T-helper 22 cell (primary cell): ENCODE measurements around the gene PSD.

Experiments used
- DNase-seq: peaks from one replicate; pipeline ENCODE4 v3.0.0-alpha.2; 2020; ENCODE audit warnings: low read depth

Gene PSD

GRCh38 chr10:102384606-102385429 is 33.8 kb downstream of the PSD start:
- DNase-seq = no peak

GRCh38 chr10:102384053-102384452 is 34.5 kb downstream of the PSD start:
- no peak for DNase-seq

GRCh38 chr10:102382871-102383270 is 35.7 kb downstream of the PSD start:
- no peak for DNase-seq

GRCh38 chr10:102381983-102382382 is 36.6 kb downstream of the PSD start:
- no peak for DNase-seq

GRCh38 chr10:102379383-102379782 is 39.2 kb downstream of the PSD start:
- DNase-seq = no peak

GRCh38 chr10:102376901-102377300 is 41.7 kb downstream of the PSD start:
- DNase-seq = no peak

GRCh38 chr10:102375867-102376266 is 42.7 kb downstream of the PSD start:
- no peak for DNase-seq

GRCh38 chr10:102375250-102375649 is 43.3 kb downstream of the PSD start:
- DNase-seq = no peak

- no peak for DNase-seq
These were observed 47.3 kb downstream of the PSD start for GRCh38 chr10:102371295-102371694.

- no peak for DNase-seq
These were observed 50.5 kb downstream of the PSD start for GRCh38 chr10:102368077-102368476.

- DNase-seq = no peak
These were observed 51.1 kb downstream of the PSD start for GRCh38 chr10:102367441-102367840.

- DNase-seq = no peak
These were observed 59.7 kb downstream of the PSD start for GRCh38 chr10:102358712-102359382.

- no peak for DNase-seq
These were observed 64.1 kb downstream of the PSD start for GRCh38 chr10:102354451-102354850.
